AG04450 (cell line): ENCODE data around the gene TBX6. TPM values are rescaled to one million over a fixed set of nuclear protein-coding genes. Genes with fewer than 3 reads are reported as not detected.
"Not testable (repeated sequence)": the region's sequence is repeated elsewhere in the genome, so short reads cannot be mapped to it uniquely, and the experiment has no call there.

Source experiments
- CTCF ChIA-PET: fragments of 300-600, 350-600 bp; formaldehyde crosslinking; extraction: SDS; loops from one replicate; lab custom pipeline; 2022; ENCODE audit warnings: antibody characterized with exemption, inconsistent platforms; lab: Charles Lee
- POLR2A ChIA-PET: fragments of 350-600 bp; formaldehyde crosslinking; extraction: SDS; loops from one replicate; lab custom pipeline; 2021; ENCODE audit warnings: antibody characterized with exemption, inconsistent platforms; lab: Yijun Ruan, JAX
- DNase-seq: peaks from one replicate; pipeline ENCODE4 v3.0.0-alpha.2; 2011; ENCODE audit warnings: low read depth, low spot score
- H3K27ac ChIP-seq: one replicate; pipeline ENCODE4 v1.5.1; 2012; ENCODE audit warnings: low read depth, low read length, control low read depth
- H3K27me3 ChIP-seq: one replicate; pipeline ENCODE4 v1.6.0; 2012; ENCODE audit warnings: low read length; ENCODE audit not compliant: control insufficient read depth, insufficient read depth
- H3K4me3 ChIP-seq: 2 replicates; pipeline ENCODE4 v1.5.1; 2011; ENCODE audit warnings: mild to moderate bottlenecking, low read depth, low read length, control low read depth
- H3K9me3 ChIP-seq: 2 replicates; pipeline ENCODE4 v1.5.1; 2012; ENCODE audit warnings: low read length; ENCODE audit not compliant: control insufficient read depth, insufficient read depth
- polyA plus RNA-seq: library from polyadenylated mRNA; depleted of rRNA; stranded (reverse); fragments of >200 nt; gene quantifications from 2 replicates; pipeline ENCODE4 v1.2.3, GENCODE V29; 2011; rRNA removed
- TF ChIP-seq, protein P1 (sequence below): IDR thresholded peaks from 2 replicates; pipeline ENCODE4 v1.5.1; 2011; ENCODE audit warnings: low read depth, low read length, control low read depth, inconsistent platforms

The TBX6 gene
- polyA plus RNA-seq, 1 experiment = not detected

DNA sequence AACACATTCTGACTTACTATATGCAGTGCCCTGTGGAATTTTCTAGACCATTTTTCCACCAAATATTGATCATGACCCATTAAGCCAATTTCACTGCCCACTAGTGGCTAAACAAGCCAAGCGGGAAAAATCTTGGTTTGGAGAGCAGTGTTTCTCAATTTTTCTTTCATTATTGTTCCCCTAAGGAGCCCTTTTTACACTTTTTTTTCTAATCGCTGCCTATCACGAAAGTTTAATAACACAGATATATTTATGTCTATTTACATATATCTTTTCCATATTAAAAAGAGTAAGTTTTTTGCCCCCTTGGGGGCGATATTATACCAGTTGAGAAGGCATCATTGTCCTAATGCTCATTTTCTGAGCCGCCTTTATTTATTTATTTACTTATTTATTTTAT is 49.9 kb downstream of the TBX6 start:
- DNase-seq = no peak
- peaks cover 3% of the 10 kb centered on the region for H3K27me3 ChIP-seq
- H3K27ac ChIP-seq = no peak overlapping the region
- POLR2A ChIA-PET = interaction anchor here (1.1 kb wide), 1 partner anchor 50 kb away, joined by 3 read pairs; the partner anchor contains the start of gene TBX6
- no peak overlapping the region for H3K4me3 ChIP-seq
- CTCF ChIA-PET = interaction anchor here (0.7 to 5.2 kb wide), 4 partner anchors 10 to 493 kb away, joined by 3 to 26 read pairs (median 4); partner anchors contain the start of genes TLCD3B and ZNF747
- TF ChIP-seq, protein P1, sequence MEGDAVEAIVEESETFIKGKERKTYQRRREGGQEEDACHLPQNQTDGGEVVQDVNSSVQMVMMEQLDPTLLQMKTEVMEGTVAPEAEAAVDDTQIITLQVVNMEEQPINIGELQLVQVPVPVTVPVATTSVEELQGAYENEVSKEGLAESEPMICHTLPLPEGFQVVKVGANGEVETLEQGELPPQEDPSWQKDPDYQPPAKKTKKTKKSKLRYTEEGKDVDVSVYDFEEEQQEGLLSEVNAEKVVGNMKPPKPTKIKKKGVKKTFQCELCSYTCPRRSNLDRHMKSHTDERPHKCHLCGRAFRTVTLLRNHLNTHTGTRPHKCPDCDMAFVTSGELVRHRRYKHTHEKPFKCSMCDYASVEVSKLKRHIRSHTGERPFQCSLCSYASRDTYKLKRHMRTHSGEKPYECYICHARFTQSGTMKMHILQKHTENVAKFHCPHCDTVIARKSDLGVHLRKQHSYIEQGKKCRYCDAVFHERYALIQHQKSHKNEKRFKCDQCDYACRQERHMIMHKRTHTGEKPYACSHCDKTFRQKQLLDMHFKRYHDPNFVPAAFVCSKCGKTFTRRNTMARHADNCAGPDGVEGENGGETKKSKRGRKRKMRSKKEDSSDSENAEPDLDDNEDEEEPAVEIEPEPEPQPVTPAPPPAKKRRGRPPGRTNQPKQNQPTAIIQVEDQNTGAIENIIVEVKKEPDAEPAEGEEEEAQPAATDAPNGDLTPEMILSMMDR = peak; percentile 49
- no peaks in the 10 kb centered on the region for H3K9me3 ChIP-seq

DNA sequence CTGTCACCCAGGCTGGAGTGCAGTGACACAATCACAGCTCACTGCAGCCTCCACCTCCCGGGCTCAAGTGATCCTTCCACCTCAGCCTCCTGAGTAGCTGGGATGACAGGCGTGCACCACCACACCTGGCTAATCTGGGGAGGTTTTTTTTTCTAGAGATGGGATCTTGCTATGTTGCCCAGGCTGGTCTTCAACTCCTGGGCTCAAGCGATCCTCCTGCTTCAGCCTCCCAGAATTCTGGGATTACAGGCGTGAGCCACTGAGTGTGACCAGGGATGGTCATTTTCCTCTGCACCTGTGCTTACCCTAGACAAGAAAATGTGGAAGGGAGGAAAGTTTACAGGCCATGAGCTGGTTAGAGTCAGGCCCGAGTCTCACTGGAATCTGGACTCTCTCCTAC is 51.0 kb downstream of the TBX6 start:
- H3K4me3 ChIP-seq, POLR2A ChIA-PET, H3K27me3 ChIP-seq, H3K9me3 ChIP-seq, H3K27ac ChIP-seq, DNase-seq: not testable (repeated sequence)
- CTCF ChIA-PET = interaction anchor here (1.4 to 5.2 kb wide), 3 partner anchors 9 to 52 kb away, joined by 3 to 26 read pairs (median 5); partner anchors contain the start of gene TLCD3B

DNA sequence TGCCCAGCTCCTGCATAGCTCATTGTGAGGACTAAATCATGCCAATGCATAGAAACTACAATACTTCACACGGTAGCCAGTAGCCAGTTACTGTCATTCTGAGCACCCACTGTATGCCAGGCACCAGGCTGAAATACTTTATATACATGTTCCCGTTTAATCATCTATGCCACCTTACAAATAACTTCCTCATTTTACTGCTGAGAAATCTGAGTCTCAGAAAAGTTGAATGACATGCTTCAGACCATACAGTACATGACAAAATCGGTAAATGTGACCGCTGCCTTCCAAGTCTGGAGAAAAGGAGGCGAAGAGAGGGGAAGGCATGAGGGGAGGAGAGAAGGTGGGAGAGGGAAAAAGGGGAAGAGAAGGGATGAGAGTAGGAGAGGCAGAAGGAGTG is 51.5 kb downstream of the TBX6 start:
- CTCF ChIA-PET = interaction anchor here (0.6 to 5.2 kb wide), 2 partner anchors 8 to 341 kb away, joined by 3 to 26 read pairs; partner anchors contain the start of gene TLCD3B
- no peaks in the 10 kb centered on the region for H3K9me3 ChIP-seq
- peaks cover 5% of the 10 kb centered on the region for H3K27me3 ChIP-seq
- TF ChIP-seq, protein P1 = no peak
- DNase-seq = no peak
- no peak overlapping the region for H3K27ac ChIP-seq
- POLR2A ChIA-PET = no interaction called here
- no peak overlapping the region for H3K4me3 ChIP-seq

Other genes starting within 250 kb of the TBX6 start
- 89.9 and 112 TPM in 2 replicates for gene CDIPT, start 228.7 kb downstream of the TBX6 start, polyA plus RNA-seq
- gene SEZ6L2, start 192.4 kb downstream of the TBX6 start, polyA plus RNA-seq = 5.0 and 6.8 TPM in 2 replicates
- 3.5 and 4.6 TPM in 2 replicates for gene ASPHD1, start 191.4 kb downstream of the TBX6 start, polyA plus RNA-seq
- 7.4 and 8.8 TPM in 2 replicates for gene KCTD13, start 165.7 kb downstream of the TBX6 start, polyA plus RNA-seq
- gene TMEM219, start 129.8 kb downstream of the TBX6 start, polyA plus RNA-seq = 88.6 and 107 TPM in 2 replicates
- 16.9 and 18.2 TPM in 2 replicates for gene TAOK2, start 118.1 kb downstream of the TBX6 start, polyA plus RNA-seq
- gene HIRIP3, start 96.3 kb downstream of the TBX6 start, polyA plus RNA-seq = 2.5 and 3.8 TPM in 2 replicates
- gene INO80E, start 95.7 kb downstream of the TBX6 start, polyA plus RNA-seq = 27.3 and 27.5 TPM in 2 replicates
- 0.22 and 0.46 TPM in 2 replicates for gene DOC2A, start 80.9 kb downstream of the TBX6 start, polyA plus RNA-seq
- not detected in 2 replicates for gene C16orf92, start 68.7 kb downstream of the TBX6 start, polyA plus RNA-seq
- gene TLCD3B, start 60.7 kb downstream of the TBX6 start, polyA plus RNA-seq = not detected in 2 replicates
- gene ALDOA, start 26.2 kb downstream of the TBX6 start, polyA plus RNA-seq = 631 and 806 TPM in 2 replicates
- 112 and 140 TPM in 2 replicates for gene PPP4C, start 15.9 kb downstream of the TBX6 start, polyA plus RNA-seq
- gene YPEL3, start 4.3 kb upstream of the TBX6 start, polyA plus RNA-seq = 15.6 and 23.1 TPM in 2 replicates
- 1.2 and 1.9 TPM in 2 replicates for gene GDPD3, start 21.6 kb upstream of the TBX6 start, polyA plus RNA-seq
- gene MAPK3, start 31.3 kb upstream of the TBX6 start, polyA plus RNA-seq = 82.5 and 91.7 TPM in 2 replicates
- 2.9 and 4.2 TPM in 2 replicates for gene CORO1A, start 91.7 kb upstream of the TBX6 start, polyA plus RNA-seq
- 17.5 and 38.2 TPM in 2 replicates for gene BOLA2B, start 101.7 kb upstream of the TBX6 start, polyA plus RNA-seq
- 3.8 and 13.4 TPM in 2 replicates for gene SLX1A, start 102.0 kb upstream of the TBX6 start, polyA plus RNA-seq
- gene SULT1A3, start 107.3 kb upstream of the TBX6 start, polyA plus RNA-seq = 7.3 and 8.5 TPM in 2 replicates
- 0.83 and 1.7 TPM in 2 replicates for gene NPIPB13, start 156.6 kb upstream of the TBX6 start, polyA plus RNA-seq